Ovary (tissue), 9 donors: ENCODE results near the gene TSPAN16. TPM values are rescaled to one million over a fixed set of nuclear protein-coding genes. Genes with fewer than 3 reads are reported as not detected.
"Not testable (repeated sequence)": the region's sequence is repeated elsewhere in the genome, so short reads cannot be mapped to it uniquely, and the experiment has no call there.

Source experiments
- DNase-seq, 5 donors: peaks; one replicate each; pipeline ENCODE4 v3.0.0-alpha.2; 2019 to 2020
- H3K27ac ChIP-seq, 2 donors: fragments of 200-600 bp; one replicate each; pipeline versions ENCODE4 v1.5.1 to v1.8.0; 2019 to 2022
- H3K27me3 ChIP-seq: fragments of 200-600 bp; one replicate; pipeline ENCODE4 v1.8.0; 2022
- H3K36me3 ChIP-seq: fragments of 200-600 bp; sonication (generic); one replicate; pipeline ENCODE4 v1.5.1; 2019
- H3K4me1 ChIP-seq: one replicate; pipeline ENCODE4 v1.8.1; 2013; ENCODE audit warnings: mild to moderate bottlenecking, moderate library complexity; ENCODE audit not compliant: insufficient read depth
- H3K4me3 ChIP-seq: fragments of 200-600 bp; sonication (generic); one replicate; pipeline ENCODE4 v1.5.1; 2017
- H3K9me3 ChIP-seq, 2 donors: fragments of 200-600 bp in 1 of 2; sonication (generic) in 1 of 2; one replicate each; pipeline versions ENCODE4 v1.5.1 to v1.8.1; 2013 to 2019; ENCODE audit warnings: mild to moderate bottlenecking in 1 of 2, moderate library complexity in 1 of 2
- EP300 ChIP-seq: sonication (generic); formaldehyde crosslinking; IDR thresholded peaks from one replicate; pipeline ENCODE4 v1.6.1; 2017; ENCODE audit warnings: antibody characterized with exemption
- POLR2A ChIP-seq: fragments of 450-650 bp; IDR thresholded peaks from one replicate; pipeline ENCODE4 v1.6.1; 2017; ENCODE audit warnings: antibody characterized with exemption, mild to moderate bottlenecking, moderate library complexity
- WGBS, 3 donors: extraction: QIAGEN DNeasy Blood & Tissue Kit in 1 of 3; methylation state at CpG; one replicate each; pipeline versions ENCODE4 v1.1.5 to v1.1.7; 2013 to 2017; 5-methylcytosine and 5-hydroxymethylcytosine counted together
- intact Hi-C, 4 donors: fragments of 100-400 bp; cut with DNase I; formaldehyde crosslinking; loops; one replicate each; pipeline versions ENCODE4 v1.11.0 to v1.15.1; 2022 to 2023
- polyA plus RNA-seq, 2 donors: library from polyadenylated mRNA; stranded (reverse); fragments of 200-250 nt in 1 of 2; fragments of 350-450 nt in 1 of 2; fragmentation: Illumina TruSeq in 1 of 2; extraction: RNeasy Lipid Tissue Mini Kit (QIAGEN cat#74804) in 1 of 2; gene quantifications; one replicate each; pipeline ENCODE4 v1.2.3, GENCODE V29; 2013 to 2014
- total RNA-seq, 7 donors: library from RNA; depleted of rRNA in 2 of 7; stranded (reverse); fragments of >200 nt in 2 of 7; fragmentation: NEBNext Ultra II Directional in 3 of 7; extraction: Animal tissue kit (Norgen Biotek cat#: 25700) in 3 of 7; gene quantifications; one replicate each; pipeline versions ENCODE4 v1.1.0 to v1.2.4, GENCODE V29; 2016 to 2023
- TF ChIP-seq, protein P1 (sequence below), 3 donors: fragments of 450-650 bp in 2 of 3; fragments of 200-600 bp in 1 of 3; IDR thresholded peaks; one replicate each; pipeline versions ENCODE4 v1.5.1 to v1.8.0; 2016 to 2022; ENCODE audit warnings: antibody characterized with exemption in 3 of 3, mild to moderate bottlenecking in 1 of 3
- donor health status: DM: no; HTN: no; CAD: no; lungs with moderate emphysema.
- donor health status: DM: no; HTN: no; CAD: no.
- donor health status: Bipolar disorder and iron deficiency.
- donor health status: DM: yes; HTN: yes; CAD: no.
- donor health status: DM: no; HTN: no; CAD: no.
- donor health status: DM: yes; HTN: yes; CAD: no.

The TSPAN16 gene
- total and polyA plus RNA-seq, 9 donors: not detected

DNA sequence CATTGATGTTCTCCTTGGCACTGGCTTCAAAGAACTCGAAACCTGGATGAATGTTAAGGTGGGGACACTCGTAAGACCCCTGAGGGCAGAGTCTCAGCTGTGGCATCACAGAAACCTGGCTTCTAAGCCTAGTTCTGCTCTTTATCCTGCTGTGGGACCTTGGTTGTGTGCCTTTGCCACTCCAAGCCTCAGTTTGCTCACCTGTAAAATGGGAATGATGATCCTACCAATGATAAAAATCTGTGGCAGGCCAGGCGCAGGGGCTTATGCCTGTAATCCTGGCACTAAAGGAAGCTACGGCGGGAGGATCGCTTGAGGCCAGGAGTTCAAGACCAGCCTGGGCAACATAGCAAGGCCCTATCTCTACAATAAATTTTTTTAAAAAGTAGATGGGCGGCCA lies 29.6 kb downstream of the TSPAN16 start:
- Histone ChIP-seq H3K4me3 (no peak overlapping the region), H3K9me3 (no peaks in the 10 kb centered on the region), H3K27me3 (no peaks in the 10 kb centered on the region), H3K4me1 (peaks cover 10% of the 10 kb centered on the region), H3K27ac (no peak overlapping the region), H3K36me3 (no peaks in the 10 kb centered on the region)
- WGBS, 3 donors: 95 to 98% (median 98%) methylated on average over 7 of the region's 7 CpGs
- intact Hi-C loops: no loop called here
- TF ChIP-seq EP300: no peak
- TF ChIP-seq, protein P1, sequence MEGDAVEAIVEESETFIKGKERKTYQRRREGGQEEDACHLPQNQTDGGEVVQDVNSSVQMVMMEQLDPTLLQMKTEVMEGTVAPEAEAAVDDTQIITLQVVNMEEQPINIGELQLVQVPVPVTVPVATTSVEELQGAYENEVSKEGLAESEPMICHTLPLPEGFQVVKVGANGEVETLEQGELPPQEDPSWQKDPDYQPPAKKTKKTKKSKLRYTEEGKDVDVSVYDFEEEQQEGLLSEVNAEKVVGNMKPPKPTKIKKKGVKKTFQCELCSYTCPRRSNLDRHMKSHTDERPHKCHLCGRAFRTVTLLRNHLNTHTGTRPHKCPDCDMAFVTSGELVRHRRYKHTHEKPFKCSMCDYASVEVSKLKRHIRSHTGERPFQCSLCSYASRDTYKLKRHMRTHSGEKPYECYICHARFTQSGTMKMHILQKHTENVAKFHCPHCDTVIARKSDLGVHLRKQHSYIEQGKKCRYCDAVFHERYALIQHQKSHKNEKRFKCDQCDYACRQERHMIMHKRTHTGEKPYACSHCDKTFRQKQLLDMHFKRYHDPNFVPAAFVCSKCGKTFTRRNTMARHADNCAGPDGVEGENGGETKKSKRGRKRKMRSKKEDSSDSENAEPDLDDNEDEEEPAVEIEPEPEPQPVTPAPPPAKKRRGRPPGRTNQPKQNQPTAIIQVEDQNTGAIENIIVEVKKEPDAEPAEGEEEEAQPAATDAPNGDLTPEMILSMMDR (IDR thresholded peaks at IDR 0.05): no peak
- TF ChIP-seq POLR2A: no peak
- DNase-seq: no peak

DNA sequence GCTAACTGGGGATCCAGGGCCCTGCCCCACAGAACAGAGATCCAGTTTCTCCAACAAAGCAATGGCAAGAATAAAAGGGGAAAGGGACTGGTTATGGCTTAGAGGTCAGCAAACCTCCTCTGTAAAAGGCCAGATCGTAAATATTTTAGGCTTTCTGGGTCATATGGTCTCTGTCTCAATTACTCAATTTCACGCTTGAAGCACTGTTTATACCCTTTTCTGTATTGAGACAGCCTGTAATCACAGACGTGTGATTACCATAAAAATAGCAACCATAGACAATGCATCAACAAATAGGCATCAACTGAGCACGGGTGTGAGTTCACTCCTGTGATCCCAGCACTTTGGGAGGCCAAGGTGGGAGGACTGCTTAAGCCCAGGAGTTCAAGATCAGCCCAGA lies 34.2 kb downstream of the TSPAN16 start:
- no peaks in the 10 kb centered on the region for H3K36me3 ChIP-seq
- no peak overlapping the region for H3K4me3 ChIP-seq
- DNase-seq: no peak
- intact Hi-C loops: no loop called here
- H3K27me3 ChIP-seq: no peaks in the 10 kb centered on the region
- WGBS, 3 donors: 73 to 83% (median 78%) methylated on average over 4 of the region's 4 CpGs
- TF ChIP-seq EP300: no peak
- no peak for TF ChIP-seq POLR2A
- TF ChIP-seq, protein P1 (IDR thresholded peaks at IDR 0.05): no peak
- no peak overlapping the region for H3K27ac ChIP-seq
- H3K4me1 ChIP-seq: no peaks in the 10 kb centered on the region
- H3K9me3 ChIP-seq: no peaks in the 10 kb centered on the region

DNA sequence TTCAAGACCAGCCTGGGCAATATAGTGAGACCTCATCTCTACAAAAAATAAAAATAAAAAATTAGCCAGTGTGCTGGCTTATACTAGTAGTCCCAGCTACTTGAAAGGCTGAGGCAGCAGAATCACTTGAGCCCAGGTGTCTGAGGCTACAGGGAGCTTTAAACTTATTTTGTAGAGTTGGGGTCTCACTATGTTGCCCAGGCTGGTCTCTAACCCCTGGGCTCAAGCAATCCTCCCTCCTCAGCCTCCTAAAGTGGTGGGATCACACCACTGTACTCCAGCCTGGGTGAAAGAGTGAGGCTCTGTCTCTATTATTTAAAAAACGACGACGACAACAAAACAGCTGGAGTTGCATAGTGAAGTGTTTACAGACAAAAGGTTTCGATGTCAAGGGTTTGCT lies 35.5 kb downstream of the TSPAN16 start:
- no peaks in the 10 kb centered on the region for H3K36me3 ChIP-seq
- no peak for DNase-seq
- H3K4me3 ChIP-seq: no peak overlapping the region
- TF ChIP-seq POLR2A (no peak), EP300 (no peak)
- TF ChIP-seq, protein P1 (IDR thresholded peaks at IDR 0.05): no peak
- WGBS, 3 donors: 7 to 30% (median 8%) methylated on average over 4 of the region's 4 CpGs
- no peaks in the 10 kb centered on the region for H3K4me1 ChIP-seq
- H3K27me3 ChIP-seq: no peaks in the 10 kb centered on the region
- intact Hi-C loops: no loop called here
- H3K27ac ChIP-seq: no peak overlapping the region
- no peaks in the 10 kb centered on the region for H3K9me3 ChIP-seq

DNA sequence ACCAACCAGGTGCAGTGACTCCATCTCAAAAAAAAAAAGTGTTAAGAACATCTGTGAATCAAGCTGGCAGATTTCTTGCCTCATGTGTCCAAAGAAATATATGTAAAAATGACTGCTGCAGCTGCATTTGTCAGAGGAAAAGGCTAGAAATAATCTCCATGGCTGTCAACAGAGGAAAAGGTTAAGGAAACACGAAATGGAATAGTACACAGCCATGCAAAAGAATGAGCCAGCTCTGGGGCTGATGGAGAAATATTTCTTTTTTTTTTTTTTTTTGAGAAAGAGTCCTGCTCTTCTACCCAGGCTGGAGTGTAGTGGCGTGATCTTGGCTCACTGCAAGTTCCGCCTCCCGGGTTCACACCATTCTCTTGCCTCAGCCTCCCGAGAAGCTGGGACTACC lies 36.9 kb downstream of the TSPAN16 start:
- Histone ChIP-seq H3K9me3 (no peaks in the 10 kb centered on the region), H3K36me3 (no peaks in the 10 kb centered on the region), H3K4me1 (no peaks in the 10 kb centered on the region), H3K27me3 (no peaks in the 10 kb centered on the region), H3K4me3 (no peak overlapping the region), H3K27ac (no peak overlapping the region)
- peak in 1 of 5 donors; percentile 3 for DNase-seq
- WGBS, 3 donors: 92 to 95% (median 92%) methylated on average over 5 of the region's 5 CpGs
- TF ChIP-seq, protein P1 (IDR thresholded peaks at IDR 0.05): no peak
- TF ChIP-seq POLR2A (no peak), EP300 (no peak)
- intact Hi-C loops: no loop called here

DNA sequence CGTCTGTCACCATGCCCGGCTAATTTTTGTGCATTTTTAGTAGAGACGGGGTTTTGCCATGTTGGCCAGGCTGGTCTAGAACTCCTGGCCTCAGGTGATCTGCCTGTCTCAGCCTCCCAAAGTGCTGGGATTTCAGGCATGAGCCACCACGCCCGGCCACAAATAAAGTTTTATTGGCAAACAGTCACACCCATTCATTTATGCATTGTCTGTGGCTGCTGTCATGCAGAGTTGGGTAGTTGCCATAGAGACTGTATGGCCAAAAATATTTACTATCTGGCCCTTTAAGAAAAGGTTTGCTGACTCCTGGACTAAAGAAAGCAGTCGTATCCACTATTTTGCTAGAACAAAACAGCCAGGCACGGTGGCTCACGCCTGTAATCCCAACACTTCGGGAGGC lies 37.9 kb downstream of the TSPAN16 start:
- H3K27ac ChIP-seq, H3K36me3 ChIP-seq, H3K4me1 ChIP-seq, H3K27me3 ChIP-seq, intact Hi-C loops, H3K4me3 ChIP-seq, H3K9me3 ChIP-seq: not testable (repeated sequence)
- peak in 1 of 5 donors; percentile 8 for DNase-seq
- WGBS, 3 donors: 81 to 86% (median 81%) methylated on average over 9 of the region's 9 CpGs
